Activated CD4-positive, alpha-beta T cell treated with anti-CD3 and anti-CD28 coated beads for 1 hour (primary cell): ENCODE data around the gene ZNF124.
A peak's percentile ranks its signal among the peaks of the same experiment; 100 is the strongest.
"Not testable (repeated sequence)": the region's sequence is repeated elsewhere in the genome, so short reads cannot be mapped to it uniquely, and the experiment has no call there.

Experiments used
- DNase-seq: peaks from one replicate; pipeline ENCODE4 v3.0.0-alpha.2; 2020

Gene ZNF124

DNA sequence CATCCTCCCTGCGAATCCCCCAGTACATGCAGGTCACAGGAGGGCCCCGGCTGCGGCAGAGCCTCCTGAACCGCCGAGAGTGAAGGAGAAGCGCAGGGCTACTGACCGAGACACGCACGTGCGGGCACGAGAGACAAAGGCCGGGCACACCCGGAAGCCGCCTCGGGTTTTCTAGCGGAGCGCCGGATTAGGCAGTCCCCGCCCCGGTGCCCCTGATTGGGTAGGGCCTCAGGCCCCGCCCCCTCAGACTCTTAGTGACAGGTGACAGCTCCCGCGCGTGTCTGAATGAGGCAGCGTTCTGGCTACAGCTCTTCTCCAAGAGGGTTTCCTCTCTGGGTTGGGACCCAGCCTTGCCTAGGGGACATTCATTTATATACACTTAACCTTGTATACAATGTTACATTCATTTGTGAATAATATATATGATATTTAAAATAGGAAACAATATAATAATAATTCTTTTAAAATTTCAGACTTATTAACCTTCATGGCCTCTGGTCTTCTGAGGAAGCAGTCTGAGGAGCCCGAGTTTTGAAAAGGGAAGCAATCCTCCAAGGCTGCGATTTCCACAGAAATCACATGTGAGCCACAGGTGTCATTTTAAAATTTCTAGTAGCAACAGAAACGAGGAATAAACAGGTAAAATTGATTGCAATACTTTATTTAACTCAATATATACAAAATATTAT lies at the start of gene ZNF124:
Gene ZNF124, minus strand, starts transcription at position 146 of the 689 bp plus-strand sequence. Its CDS starts 143 bp downstream, at position 3.
- not testable (repeated sequence) for DNase-seq

DNA sequence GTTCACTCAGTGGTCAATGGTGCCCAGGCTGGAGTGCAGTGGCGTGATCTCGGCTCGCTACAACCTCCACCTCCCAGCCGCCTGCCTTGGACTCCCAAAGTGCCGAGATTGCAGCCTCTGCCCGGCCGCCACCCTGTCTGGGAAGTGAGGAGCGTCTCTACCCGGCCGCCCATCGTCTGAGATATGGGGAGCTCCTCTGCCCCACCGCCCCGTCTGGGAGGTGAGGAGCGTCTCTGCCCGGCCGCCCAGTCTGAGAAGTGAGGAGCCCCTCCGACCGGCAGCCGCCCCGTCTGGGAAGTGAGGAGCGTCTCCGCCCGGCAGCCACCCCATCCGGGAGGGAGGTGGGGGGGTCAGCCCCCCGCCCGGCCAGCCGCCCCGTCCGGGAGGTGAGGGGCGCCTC lies 48.5 kb upstream of the ZNF124 start:
- DNase-seq = not testable (repeated sequence)

DNA sequence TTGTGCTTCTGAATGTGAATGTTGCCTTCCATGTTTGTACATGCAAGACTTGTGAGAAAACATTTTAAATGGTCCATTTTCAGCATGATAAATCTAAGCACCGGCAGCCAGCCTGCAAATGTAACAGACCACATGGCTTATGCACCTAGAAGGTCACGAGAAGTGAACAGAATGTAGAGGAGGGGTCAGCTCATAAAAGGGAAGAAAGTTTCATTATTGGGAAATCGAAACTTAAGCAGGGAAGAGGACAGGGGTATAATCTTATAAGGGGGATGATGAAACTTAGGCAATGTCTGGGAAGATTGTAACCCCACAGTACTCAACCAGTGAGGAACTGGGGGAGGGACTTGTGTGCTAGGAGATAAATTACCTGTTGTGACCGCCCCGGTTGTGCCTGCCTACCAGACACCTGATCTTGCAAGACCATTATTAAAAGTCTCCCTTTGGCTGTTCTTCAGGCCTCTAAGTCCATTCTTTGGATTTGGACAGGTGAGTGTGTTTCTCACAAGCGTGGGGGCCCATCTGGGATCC lies 46.4 kb upstream of the ZNF124 start:
- DNase-seq = no peak

DNA sequence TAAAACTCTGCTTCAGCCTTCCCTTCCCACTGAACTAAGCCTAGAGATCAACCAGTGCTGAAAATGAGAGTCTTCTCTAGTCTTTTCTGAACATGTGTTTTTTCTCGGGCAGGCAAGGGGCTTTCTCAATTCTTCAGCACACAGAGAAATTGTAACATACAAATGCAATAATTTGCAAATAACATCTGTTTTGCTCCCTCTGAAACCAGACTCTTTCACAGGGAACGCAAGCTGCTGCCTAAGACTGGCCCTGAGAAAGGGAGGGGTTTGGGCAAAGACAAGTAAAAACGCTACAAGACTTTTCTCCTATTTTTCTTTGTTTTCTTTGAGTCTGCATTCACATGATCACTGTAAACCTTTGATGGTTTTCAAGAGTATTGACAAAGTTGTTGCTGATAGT lies 44.4 kb upstream of the ZNF124 start:
- no peak for DNase-seq

DNA sequence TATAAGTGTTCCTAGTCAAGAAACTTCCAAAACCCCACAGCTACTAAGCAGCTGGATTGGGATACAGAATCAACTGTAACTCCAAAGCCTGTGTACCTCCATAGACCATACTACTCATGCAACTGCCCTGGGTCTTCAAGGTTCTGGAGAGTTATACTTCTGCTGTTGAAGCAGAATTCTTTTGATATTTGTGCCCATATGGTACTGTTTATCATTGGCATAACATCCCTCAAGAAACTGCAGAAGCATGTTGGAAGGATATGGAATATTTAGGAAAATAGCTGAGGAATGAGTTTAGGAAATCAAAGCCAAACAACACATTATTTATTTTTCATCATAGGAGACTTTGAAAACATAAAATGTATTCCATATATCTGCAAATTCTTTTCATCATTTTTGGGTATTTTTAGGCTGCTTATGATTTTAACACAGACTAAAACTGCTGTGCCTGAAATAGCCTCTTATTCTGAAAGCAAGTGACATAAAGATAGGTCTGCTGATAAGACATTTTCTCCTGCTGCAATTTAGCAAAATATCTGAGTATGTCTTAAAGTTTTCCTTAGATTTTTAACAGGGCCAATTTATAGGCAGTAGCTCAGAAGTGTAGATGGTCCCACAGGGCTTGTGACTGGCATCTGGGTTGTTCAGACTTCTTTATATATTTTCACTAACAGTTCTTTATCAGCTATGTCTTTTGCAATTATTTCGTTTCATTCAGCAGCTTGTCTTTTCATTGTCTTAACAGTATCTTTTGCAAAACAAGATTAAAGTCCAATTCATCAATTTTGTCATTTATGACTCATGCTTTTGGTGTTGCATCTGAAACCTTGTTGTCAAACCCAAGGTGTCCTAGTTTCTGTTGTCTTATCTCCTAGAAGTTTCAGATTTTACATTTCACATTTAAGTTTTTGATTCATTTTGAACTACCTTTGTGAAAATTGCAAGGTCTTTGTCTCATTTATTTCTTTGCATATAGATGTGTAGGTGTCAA lies 41.1 kb upstream of the ZNF124 start:
- no peak for DNase-seq

DNA sequence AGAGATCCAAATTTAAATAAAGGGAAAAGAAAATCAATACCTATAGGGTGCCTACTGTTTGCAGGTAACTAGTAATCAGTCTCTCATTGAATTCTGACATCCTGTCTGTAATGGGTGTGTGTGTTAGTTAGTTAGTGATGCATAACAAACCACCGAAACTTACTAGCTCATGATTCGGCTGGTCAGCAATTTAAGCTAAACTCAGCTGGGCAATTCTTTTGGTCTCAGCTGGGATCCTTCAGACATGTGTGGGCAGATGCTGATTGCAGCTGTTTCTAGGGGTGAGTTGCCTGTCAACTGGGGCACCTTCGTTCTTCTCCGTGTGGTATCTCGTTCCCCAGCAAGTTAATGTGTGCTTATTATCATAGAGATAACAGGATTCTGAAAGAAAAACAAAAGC lies 40.2 kb upstream of the ZNF124 start:
- DNase-seq = no peak

DNA sequence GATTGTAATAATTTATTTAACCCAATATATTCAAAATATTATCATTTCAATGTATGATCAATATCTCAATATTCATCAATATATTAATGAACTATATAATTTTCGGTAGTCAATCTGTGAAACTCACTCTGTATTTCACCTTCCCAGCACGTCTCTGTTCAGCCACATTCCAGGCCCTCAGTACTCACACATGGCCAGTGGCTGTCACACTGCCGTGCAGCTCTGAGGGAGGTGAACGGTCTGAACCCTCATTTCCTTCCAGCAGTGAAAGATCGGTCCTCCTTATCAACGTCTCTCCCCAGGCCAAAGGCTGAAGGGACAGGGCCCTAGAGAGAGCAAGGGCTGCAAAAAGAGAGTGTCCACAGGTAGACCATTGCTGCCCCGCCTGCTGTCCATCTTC lies 39.5 kb upstream of the ZNF124 start:
- no peak for DNase-seq

DNA sequence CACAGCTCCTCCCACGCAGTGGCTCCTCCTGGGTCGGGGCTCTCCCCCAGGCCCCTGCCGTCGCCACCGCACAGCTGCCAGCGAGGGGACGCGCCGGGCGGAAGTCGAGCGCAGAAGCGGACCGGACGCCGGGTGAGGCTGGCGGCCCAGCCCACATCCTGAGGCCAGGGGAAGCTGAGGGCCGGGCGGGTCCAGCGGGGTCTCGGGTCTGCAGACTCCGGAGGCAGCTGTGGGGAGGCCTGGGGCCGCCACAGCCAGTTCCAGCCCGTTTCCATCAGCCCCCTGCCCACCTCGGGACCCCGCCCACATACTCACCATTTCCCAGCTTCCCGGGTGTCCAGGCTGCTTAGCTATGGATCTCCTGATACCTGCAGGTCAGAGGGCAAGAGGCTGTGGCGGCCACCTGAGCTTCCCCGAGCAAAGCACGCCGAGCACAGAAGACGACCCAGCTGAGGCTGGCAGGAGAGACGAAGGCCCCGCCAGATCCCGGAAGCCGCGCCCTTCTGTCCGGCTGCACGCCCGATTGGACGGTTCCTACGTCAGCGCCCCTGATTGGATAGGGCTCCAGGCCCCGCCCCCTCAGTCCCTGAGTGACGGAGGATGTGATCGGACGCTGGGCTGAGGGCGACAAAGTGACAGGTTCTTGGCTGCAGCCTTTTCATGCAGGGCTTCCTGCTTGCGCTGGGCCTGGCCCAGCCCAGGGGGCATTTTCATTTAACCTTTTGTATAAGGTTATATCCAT lies 38.7 kb upstream of the ZNF124 start:
- peak; percentile 88 for DNase-seq

DNA sequence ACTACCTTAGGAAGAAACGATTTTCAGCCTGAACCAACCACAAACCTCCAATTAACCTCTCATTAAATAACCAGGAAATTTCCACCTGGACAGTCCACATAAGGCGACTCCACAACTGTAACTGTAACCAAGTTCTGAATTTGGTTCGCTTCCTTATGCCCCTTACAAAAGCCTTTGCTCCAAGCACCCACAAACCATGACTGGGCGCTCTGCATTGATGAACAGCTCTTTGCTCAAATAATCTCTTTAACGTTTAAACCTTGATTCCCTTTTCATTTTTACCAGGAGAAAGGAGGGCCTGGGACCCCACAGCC lies 38.2 kb upstream of the ZNF124 start:
- DNase-seq = no peak

DNA sequence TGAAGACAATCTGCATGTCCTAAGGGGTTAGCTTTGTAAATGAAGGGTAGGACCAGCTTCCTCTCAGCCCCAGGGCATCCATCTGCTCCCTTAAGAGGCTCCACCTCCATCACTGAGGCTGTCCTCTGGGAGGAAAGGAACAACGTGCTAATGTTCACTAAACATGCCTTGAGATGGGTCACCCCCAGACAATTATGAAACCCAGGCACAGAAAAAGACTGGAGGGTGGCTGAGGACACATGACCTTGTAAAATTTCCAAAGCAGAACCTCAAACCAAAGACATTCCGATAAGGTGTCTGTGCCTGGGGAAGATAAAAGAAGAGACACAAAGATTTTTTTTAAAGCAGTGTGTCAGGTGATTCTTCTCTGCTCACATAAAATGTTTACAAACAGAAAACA lies 37.6 kb upstream of the ZNF124 start:
- DNase-seq = no peak

DNA sequence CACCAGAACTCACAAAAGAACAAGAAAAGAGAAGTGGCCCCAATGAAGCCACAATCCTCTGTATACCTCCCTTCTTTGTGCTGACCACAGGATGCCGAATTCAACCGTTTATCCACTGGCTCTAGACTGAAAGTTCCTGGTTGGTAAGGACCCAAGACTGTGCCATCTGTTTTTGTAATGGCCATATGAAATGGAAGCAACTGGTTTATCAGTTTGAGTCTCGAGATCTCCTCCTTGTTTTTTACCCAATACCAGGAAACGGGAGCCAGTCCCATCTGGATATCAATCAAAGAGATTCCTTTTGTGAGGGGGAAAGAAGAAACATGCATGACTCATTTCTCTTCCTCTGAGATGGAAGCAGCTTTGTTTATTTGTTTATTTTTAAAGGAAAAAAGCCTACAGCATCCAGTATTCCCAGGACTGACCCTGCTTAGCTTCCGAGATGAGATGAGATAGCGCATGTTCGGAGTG lies 32.4 kb upstream of the ZNF124 start:
- DNase-seq = no peak

DNA sequence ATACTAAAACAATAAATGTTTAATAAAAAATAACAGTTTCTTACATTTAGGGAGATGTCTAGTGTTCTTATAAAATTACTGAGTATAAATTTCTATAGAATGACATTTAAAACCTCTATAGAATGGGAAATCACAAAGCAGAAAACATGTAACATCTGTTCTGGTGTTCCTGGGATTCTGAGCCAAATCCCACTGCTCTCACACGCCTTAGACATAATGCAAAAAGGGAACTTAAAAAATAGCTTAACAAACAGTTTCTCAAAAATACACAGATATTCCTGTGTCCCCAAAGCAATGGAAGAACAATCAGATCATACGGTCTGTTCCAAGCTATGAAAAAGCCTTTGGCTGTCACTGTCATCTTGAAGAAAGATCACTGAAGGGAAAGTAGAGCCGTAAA lies 27.0 kb upstream of the ZNF124 start:
- no peak for DNase-seq

DNA sequence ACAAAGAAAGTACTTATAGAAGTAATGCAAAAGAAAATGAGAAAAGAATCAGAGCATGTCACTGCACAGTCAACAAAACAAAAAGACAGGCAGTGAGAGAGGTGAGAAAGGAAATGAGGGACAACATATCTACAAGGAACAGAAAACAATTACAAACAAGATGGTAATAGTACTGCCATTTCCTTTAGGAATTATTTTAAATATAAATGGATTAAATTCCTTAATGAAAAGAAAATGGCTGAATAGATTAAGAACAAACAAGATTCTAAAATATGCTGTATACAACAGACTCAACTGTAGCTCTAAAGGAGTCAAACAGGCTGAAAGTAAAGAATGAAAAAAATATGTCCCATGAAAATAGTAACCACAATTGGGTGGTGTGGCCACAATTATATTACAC lies 22.1 kb upstream of the ZNF124 start:
- no peak for DNase-seq

DNA sequence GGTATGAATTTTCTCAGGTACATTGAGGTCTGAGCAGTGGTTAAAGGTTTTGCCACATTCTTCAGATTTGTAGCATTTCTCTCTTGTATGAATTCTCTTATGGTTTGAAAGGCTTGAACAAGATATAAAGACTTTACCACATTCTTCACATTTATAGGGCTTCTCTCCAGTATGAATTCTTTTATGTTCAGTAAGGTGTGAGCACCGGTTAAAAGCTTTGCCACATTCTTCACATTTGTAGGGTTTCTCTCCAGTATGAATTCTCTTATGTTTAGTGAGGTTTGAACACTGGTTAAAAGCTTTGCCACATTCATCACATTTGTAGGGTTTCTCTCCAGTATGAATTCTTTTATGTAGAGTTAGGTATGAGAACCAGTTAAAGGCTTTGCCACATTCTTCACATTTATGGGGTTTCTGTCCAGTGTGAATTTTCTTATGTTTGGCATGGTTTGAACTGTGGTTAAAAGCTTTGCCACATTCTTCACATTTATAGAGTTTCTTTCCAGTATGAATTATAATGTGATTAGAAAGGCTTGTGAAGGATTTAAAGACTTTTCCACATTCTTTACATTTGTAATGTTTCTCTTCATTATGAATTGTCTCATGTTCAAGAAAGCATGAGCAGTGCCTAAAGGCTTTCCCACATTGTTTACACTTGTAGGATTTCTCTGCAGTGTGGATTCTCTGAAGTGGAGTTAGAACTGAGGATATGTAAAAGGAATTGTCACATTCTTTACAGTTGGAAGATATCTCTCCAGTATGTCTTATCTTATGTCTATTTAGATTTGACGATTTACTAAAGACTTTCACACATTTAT lies 18.4 kb upstream of the ZNF124 start:
- DNase-seq = no peak

DNA sequence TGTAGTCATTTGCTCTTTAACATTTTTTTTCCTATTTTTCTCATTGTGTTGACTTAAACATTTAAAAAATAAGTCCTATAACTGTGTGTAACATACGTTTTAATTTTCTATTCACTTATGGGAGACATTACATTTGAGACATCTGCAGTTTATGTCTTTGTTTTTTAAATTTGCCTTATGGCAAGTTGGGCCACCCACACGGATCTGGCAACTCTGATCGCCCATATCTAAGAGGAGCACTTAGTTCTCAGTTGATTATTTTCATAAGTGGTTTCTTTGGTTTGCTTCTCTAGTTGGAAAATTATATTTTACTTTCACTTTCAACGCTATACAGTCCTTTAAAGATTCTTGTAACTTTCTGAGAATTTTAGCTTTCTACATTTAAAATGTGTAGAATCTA lies 13.8 kb upstream of the ZNF124 start:
- DNase-seq = no peak

DNA sequence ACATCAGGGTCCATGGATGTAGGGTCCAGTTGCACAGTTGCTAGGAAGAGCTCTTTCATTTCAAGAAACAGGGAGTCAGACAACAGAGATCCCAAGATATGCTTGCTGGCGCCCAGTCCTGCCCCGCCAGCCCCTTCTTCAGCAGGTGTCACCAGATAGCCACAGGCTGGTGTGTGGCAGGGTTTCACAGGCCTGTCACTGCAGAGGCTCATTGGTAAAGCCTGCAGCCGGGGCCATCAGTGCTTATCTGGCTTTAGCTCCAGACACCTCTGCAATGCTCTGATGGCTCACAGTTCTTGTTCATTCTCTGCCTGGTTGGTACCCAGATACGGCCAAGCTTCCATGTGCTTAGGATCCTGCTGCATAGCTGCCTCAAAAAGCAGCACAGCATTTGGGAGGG lies 12.4 kb upstream of the ZNF124 start:
- no peak for DNase-seq

DNA sequence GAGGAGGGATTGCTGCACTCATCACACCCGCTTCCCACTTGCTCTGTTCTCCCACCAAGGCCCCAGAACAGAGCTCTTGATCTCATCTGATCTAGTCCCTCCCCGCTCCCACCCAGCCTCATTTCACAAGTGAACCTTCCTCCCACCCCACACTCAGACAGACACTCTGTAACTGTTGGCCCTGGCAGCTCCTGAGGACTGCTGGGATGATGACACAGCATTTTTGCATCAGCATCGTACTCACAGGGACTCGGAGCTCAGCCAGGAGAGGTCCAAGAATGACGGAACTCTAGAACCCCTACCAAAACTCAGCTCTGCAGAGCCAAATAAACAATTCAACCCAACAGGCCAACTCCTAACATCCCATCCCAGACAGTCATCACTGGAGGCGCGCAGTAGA lies 11.2 kb upstream of the ZNF124 start:
- no peak for DNase-seq

DNA sequence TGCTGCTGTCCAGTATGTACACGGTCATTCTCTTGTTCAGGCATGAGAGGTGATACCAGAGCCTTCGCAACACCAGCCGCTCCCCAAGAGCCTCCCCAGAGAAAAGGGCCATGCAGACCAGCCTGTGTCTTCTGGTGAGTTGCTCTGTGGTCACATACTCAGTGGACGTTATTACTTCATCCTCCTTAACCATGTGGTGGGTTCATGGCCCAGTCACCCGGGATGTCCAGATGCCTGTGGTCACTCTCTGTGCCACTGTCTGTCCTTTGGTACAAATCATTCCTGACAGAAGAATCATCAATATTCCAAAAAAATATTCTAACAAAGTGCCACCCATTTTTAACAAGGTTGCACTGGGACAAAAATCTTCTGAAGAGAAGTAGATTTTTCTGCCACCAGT lies 8.8 kb upstream of the ZNF124 start:
- no peak for DNase-seq

DNA sequence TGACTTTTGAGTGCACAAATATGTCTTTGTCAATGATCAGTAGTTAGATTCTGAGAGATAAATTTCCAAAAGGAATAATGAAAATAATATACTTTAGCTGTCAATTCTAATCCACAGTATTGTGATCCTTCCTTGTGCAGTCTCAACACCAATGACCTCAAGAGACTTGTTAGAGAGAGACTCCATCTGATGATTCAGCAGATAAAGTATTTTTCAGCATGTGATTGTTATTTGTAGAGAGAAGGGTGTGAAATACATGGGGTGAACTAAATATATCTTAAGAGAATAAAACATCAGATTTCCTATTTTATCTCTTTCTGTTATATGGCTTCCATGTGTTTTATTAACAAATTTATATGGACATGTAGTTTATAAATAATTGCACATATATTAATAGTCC lies 5.9 kb upstream of the ZNF124 start:
- DNase-seq = no peak

DNA sequence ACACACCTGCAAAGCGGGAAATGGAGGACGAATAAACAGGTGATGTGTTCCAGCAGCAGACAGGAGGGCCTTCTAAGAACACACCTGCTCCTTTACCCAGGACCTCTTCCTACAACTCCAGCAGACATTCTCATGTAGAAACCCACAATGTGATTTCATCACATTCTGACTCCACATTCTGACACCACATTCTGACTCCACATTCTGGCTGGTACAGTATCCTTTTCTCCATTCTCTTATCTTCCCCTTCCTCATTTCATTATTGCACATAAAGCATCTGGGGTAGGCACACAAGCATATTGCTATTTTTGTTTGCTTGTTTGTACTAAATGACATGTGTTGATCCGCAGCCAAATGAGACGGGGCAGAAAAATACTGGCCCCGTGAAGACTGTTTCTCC lies 3.6 kb upstream of the ZNF124 start:
- DNase-seq = no peak

DNA sequence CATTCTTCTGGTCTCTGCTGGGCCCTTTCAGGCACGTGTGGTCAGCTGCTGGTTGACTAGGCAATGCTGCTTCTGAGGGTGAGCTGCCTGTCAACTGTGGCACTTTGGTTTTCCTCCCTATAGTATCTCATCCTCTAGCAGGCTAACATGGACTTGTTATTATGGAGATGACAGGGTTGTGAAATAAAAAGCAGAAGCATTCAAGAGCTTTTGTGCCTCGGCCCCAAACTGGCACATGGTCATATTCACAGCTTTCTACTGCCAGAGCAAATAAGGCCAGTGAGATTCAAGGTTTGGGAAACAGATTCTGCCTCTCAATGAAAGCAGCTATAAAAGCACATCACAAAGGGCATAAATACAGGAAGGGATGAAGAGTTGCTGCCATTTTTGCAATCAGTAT lies 1.6 kb upstream of the ZNF124 start:
- DNase-seq = no peak

DNA sequence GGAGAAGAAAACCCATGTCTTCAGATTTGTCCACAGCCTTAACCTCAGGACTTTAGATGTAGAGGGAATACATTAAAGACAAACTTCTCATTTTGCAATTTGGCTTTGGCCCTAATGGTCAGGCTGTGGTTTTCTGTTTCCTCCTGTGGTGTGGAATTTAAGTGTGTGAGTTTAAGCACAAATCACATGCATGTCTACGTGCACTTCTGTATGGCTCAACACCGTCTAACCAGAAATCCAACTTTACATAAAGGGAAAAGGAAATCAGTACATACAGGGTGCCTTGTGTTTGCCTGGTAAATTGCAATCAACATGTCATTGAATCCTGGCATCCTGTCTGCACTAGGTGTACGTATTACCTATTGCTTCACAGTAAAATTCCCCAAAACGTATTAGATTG lies 1.2 kb upstream of the ZNF124 start:
- DNase-seq = no peak
